Measurements from ENCODE around the gene FXYD3. TPM values are rescaled to one million over a fixed set of nuclear protein-coding genes. Genes with fewer than 3 reads are reported as not detected.

The FXYD3 gene
- polyA plus RNA-seq, 1 of the 3 experiments (the other 2 are of a cell fraction) = not detected

DNA sequence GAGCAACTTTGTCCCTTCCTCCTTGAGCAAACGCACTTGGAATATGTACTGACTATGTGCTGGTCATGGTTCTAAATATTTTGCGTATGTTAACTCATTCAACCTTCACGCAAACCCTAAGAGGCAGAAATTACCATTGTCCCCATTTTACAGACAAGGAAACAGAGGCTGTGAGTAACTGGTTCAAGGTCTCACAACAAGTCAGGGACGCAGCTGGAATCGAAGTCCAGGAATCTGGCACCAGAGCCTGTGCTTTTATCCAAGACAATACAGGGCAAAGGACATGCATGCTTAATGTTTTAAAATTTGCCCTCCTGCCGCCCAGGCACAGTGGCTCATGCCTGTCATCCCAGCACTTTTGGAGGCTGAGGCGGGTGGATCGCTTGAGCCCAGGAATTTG lies 44.0 kb downstream of the FXYD3 start (continued):
- TF ChIP-seq GATA2 (CRISPR knock-in tag; IDR thresholded peaks at IDR 0.05) (no peak), FOSL2 (IDR thresholded peaks at IDR 0.05; ENCODE audit: borderline replicate concordance, low read depth) (no peak)

DNA sequence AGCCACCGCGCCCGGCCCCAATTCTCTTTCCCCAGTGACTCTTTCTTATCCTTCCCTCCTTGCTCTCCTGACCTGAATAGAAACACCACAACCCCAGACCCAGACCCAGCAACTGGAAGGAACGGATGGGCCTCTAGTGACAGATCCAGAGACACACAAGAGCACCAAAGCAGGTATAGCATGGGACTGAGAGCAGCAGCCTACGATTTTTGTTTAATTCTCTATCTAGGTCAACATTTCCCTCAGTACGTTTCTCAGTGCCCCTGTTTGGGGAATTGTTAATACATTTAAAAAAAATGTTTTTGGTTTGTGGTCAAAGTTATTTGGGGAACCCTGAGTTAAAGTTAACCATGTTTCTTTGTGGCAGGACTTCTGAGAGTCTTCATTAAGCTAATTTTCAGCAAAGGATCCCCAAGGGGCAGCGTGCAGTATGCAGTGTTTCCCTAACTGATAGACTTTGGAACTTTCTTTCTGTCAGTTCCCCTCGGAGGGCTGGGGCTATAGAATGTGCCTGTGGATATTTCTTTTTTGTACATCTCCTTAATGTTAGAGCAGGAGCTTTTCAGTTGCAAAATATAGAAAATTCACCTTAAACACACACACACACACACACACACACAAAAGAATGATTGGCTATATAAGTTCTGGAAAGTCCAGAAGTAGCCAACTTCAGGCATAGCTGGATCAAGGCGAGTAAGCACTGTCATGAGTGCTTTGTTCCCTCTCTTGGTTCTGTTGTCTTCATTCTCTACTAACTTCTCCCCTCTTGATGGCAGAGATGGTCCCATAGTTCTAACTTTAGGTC lies 45.2 kb downstream of the FXYD3 start:
- no peak for DNase-seq
- 80% methylated on average over 9 of the region's 9 CpGs for WGBS (ENCODE audit: low lambda C conversion rate)
- Histone ChIP-seq H3K9me3 (no peaks in the 10 kb centered on the region; the same call in 1 of the 2 replicates), H3K4me2 (no peak overlapping the region), H3K4me3 (ENCODE audit: low read depth in 2 of 2, low read length in 1 of 2) (no peak overlapping the region), H3K9ac (no peak overlapping the region), H3K36me3 (replicated peaks in 1 of 2; ENCODE audit: control insufficient read depth in 1 of 2, insufficient read depth in 2 of 2, low read length in 1 of 2) (peaks cover 6 to 66% of the 10 kb centered on the region in 2 experiments), H3K9me2 (no peaks in the 10 kb centered on the region), H3K27me3 (ENCODE audit: insufficient read depth) (no peaks in the 10 kb centered on the region), H4K20me1 (ENCODE audit: insufficient read depth) (no peaks in the 10 kb centered on the region), H3K79me2 (ENCODE audit: insufficient read depth) (peaks cover 5% of the 10 kb centered on the region), H3K4me1 (ENCODE audit: control insufficient read depth in 1 of 2, insufficient read depth in 2 of 2, low read depth in 1 of 2, low read length in 1 of 2) (no peaks in the 10 kb centered on the region), H3K27ac (ENCODE audit: low read depth in 2 of 2, low read length in 1 of 2) (no peak overlapping the region), H3F3A (replicated peaks; ENCODE audit: insufficient read depth) (no peaks in the 10 kb centered on the region), H2AFZ (ENCODE audit: low read depth) (no peak overlapping the region)
- TF ChIP-seq EZH2phosphoT487 (IDR thresholded peaks at IDR 0.05; ENCODE audit: borderline replicate concordance, low read depth) (no peak), TCF12 (IDR thresholded peaks at IDR 0.05) (no peak), SIN3A (IDR thresholded peaks at IDR 0.05; ENCODE audit: borderline replicate concordance, low read depth, low read length) (no peak), NFIC (IDR thresholded peaks at IDR 0.05; ENCODE audit: borderline replicate concordance) (no peak), SMC3 (IDR thresholded peaks at IDR 0.05; ENCODE audit: low read depth, low read length) (no peak), RAD21 (IDR thresholded peaks at IDR 0.05; ENCODE audit: low read length) (no peak), POLR2AphosphoS5 (IDR thresholded peaks at IDR 0.05; ENCODE audit: low read depth, low read length) (no peak), MXI1 (IDR thresholded peaks at IDR 0.05; ENCODE audit: low read depth, low read length) (no peak)
- TF ChIP-seq, protein P1, sequence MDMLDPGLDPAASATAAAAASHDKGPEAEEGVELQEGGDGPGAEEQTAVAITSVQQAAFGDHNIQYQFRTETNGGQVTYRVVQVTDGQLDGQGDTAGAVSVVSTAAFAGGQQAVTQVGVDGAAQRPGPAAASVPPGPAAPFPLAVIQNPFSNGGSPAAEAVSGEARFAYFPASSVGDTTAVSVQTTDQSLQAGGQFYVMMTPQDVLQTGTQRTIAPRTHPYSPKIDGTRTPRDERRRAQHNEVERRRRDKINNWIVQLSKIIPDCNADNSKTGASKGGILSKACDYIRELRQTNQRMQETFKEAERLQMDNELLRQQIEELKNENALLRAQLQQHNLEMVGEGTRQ (IDR thresholded peaks at IDR 0.05; ENCODE audit: borderline replicate concordance, low read depth, low read length) = no peak
- TF ChIP-seq, protein P2, sequence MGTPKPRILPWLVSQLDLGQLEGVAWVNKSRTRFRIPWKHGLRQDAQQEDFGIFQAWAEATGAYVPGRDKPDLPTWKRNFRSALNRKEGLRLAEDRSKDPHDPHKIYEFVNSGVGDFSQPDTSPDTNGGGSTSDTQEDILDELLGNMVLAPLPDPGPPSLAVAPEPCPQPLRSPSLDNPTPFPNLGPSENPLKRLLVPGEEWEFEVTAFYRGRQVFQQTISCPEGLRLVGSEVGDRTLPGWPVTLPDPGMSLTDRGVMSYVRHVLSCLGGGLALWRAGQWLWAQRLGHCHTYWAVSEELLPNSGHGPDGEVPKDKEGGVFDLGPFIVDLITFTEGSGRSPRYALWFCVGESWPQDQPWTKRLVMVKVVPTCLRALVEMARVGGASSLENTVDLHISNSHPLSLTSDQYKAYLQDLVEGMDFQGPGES (IDR thresholded peaks at IDR 0.05; ENCODE audit: low read depth, low read length) = no peak
- TF ChIP-seq, protein P3, sequence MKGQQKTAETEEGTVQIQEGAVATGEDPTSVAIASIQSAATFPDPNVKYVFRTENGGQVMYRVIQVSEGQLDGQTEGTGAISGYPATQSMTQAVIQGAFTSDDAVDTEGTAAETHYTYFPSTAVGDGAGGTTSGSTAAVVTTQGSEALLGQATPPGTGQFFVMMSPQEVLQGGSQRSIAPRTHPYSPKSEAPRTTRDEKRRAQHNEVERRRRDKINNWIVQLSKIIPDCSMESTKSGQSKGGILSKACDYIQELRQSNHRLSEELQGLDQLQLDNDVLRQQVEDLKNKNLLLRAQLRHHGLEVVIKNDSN (IDR thresholded peaks at IDR 0.05; ENCODE audit: borderline replicate concordance, low read depth) = no peak
- ChIA-PET CTCF (interaction anchor here (1.0 to 2.0 kb wide), 3 partner anchors 93 to 308 kb away, joined by 3 to 5 read pairs (median 3); no protein-coding TSS in a partner anchor), POLR2A (no interaction called here)

Data from SK-N-SH (cell line).